ENCODE results near the gene TMEM169.

DNA sequence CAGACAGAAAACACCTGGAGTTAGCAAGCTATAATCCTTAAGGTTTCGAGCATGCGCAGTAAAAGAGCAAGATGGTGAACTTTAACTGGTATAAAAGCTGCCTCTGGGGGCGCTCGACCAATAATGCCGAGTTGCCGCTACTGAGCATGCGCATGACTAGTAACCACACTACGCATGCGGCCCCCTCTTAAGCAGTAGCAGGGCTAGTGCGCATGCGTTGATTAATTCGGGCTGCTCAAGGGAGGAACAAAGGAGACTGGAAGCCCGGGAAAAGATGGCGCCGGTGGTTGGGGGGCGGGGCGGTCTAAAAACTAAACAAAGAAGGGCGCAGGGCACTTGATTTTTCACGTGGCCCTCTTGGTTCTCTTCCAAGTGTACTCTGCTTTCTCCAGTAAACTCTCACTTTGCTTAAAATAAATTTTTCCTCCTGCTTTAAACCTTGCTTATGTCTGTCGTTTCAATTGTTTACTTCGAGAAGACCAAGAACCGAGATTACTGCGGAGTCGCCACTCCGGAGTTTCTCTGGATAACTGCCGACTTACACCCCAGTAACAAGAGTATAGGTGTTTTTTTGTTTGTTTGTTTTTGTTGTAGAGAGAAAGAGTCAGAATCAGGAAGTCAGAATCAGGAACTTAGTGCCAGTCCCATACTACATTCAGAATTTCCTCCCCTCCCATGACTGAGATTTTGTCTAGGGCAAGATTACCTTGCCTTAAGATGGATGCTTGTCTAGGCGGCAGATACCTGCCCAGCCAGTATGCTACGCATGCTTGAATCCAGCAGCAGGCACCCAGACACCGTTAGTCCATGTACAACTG is 33.2 kb downstream of the TMEM169 start:
- peak; percentile 37 for TF ChIP-seq POLR2A (IDR thresholded peaks at IDR 0.05; ENCODE audit: extremely low read depth, insufficient read length)
- peak; percentile 75 for TF ChIP-seq MAX (IDR thresholded peaks at IDR 0.05; ENCODE audit: low read depth, low read length)
